HG03378 (cell line): Measurements from ENCODE around the gene GPR62.

Experiments
- ATAC-seq: cut with Tn5 transposase; IDR thresholded peaks from one replicate; pipeline ENCODE4 v1.9.1; 2021; ENCODE audit warnings: mild to moderate bottlenecking, moderate library complexity; ENCODE audit not compliant: unreplicated experiment

Gene GPR62

GRCh38 chr3:51954105-51954504 lies 1.1 kb upstream of the GPR62 start:
- ATAC-seq: no peak

- no peak for ATAC-seq
These were observed 468 bp upstream of the GPR62 start for GRCh38 chr3:51954713-51955112.

GRCh38 chr3:51955893-51956770 lies 951 bp downstream of the GPR62 start:
- ATAC-seq: no peak

- ATAC-seq: no peak
These were observed 2.5 kb downstream of the GPR62 start for GRCh38 chr3:51957520-51958205.

- no peak for ATAC-seq
These were observed 3.7 kb downstream of the GPR62 start for GRCh38 chr3:51958603-51959521.

GRCh38 chr3:51959651-51960050 lies 4.5 kb downstream of the GPR62 start:
- ATAC-seq: no peak

GRCh38 chr3:51960386-51960785 lies 5.2 kb downstream of the GPR62 start:
- ATAC-seq: no peak

- ATAC-seq: no peak
These were observed 5.8 kb downstream of the GPR62 start for GRCh38 chr3:51961011-51961410.

- ATAC-seq: no peak
These were observed 6.7 kb downstream of the GPR62 start for GRCh38 chr3:51961602-51962569.

- ATAC-seq: no peak
These were observed 7.8 kb downstream of the GPR62 start for GRCh38 chr3:51962854-51963530.

- ATAC-seq: no peak
These were observed 8.8 kb downstream of the GPR62 start for GRCh38 chr3:51963951-51964451.

- no peak for ATAC-seq
These were observed 9.3 kb downstream of the GPR62 start for GRCh38 chr3:51964521-51964920.

- ATAC-seq: no peak
These were observed 10.8 kb downstream of the GPR62 start for GRCh38 chr3:51966016-51966415.

- ATAC-seq: no peak
These were observed 11.3 kb downstream of the GPR62 start for GRCh38 chr3:51966486-51966885.

GRCh38 chr3:51966922-51967383 lies 11.8 kb downstream of the GPR62 start:
- ATAC-seq: no peak

GRCh38 chr3:51967384-51968169 lies 12.4 kb downstream of the GPR62 start, which contains the start of gene PCBP4:
TSS of gene PCBP4 (minus strand) at chr3:51967454. CDS start at chr3:51961240, 6,214 bp downstream.
- ATAC-seq: no peak

- no peak for ATAC-seq
These were observed 13.1 kb downstream of the GPR62 start for GRCh38 chr3:51968170-51968775.
